NCI-H1417 treated with DMSO at 0.1 percent for 48 hours (cell line): ENCODE measurements around the gene REXO4.
"Not testable (repeated sequence)": the region's sequence is repeated elsewhere in the genome, so short reads cannot be mapped to it uniquely, and the experiment has no call there.

Experiments
- DNase-seq: peaks from one replicate; lab custom pipeline; 2025; lab: John Stamatoyannopoulos, UW

The REXO4 gene

DNA sequence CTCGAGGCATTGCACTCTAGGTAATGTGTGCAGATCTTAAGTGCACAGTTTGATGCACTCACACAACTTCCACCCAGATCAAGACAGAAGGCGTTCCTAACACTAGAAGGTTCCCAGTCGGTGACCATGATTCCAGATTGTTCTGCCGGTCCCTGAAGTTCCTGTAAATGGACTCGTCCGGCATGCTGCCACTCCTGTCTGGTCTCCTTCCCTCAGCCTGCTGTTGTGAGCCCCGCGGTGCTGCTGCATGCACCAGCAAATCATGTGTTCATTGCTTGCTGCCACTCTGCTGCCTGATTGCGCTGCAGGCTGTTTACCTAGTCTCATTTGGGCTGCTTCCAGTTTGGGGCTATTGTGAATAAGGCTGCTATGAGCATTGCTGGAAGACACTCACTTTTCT lies 30.1 kb downstream of the REXO4 start:
- DNase-seq = no peak

DNA sequence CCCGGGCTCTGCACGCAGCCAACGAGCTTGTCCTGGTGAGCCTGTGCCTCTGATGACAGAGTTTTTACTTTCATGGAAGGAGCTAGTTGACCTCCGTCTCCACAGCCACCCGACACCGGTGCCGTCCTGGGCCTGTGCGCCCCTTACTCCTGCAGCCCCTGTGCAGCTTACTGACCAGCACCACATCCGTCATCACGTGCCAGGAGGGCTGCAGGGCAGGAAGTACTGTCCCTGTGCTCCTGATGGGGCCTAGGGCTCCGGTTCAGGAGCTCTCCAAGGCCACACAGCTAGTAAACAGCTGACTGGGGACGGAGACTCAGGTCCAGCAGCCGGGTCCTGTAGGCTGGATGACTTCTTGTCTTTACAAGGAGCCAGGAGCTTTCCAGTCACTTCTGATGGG lies 31.5 kb downstream of the REXO4 start:
- DNase-seq = no peak

- DNase-seq = no peak
Measured at GRCh38 chr9:133385452-133385851, 32.4 kb downstream of the REXO4 start.

GRCh38 chr9:133384736-133385321 lies 33.0 kb downstream of the REXO4 start:
- no peak for DNase-seq

DNA sequence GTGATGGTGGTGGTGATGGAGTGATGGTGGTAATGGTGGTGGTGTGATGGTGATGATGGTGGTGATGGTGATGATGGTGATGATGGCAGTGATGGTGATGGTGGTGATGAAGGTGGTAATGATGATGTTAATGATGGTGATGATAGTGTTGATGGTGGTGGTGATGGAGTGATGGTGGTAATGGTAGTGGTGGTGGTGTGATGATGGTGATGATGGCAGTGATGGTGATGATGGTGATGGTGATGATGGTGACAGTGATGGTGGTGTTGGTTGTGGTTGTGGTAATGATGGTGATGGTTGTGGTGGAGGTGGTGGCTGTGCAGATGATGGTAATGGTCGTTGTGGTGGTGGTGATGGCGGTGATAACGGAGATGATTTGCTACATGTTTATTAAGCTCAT lies 34.4 kb downstream of the REXO4 start:
- no peak for DNase-seq

GRCh38 chr9:133382507-133383141 lies 35.2 kb downstream of the REXO4 start:
- DNase-seq = no peak

GRCh38 chr9:133380734-133381133 lies 37.1 kb downstream of the REXO4 start:
- no peak for DNase-seq

GRCh38 chr9:133379153-133380086 lies 38.4 kb downstream of the REXO4 start:
- DNase-seq = no peak

GRCh38 chr9:133378408-133378962 lies 39.3 kb downstream of the REXO4 start:
- no peak for DNase-seq

- no peak for DNase-seq
Measured at GRCh38 chr9:133377721-133378216, 40.0 kb downstream of the REXO4 start.

DNA sequence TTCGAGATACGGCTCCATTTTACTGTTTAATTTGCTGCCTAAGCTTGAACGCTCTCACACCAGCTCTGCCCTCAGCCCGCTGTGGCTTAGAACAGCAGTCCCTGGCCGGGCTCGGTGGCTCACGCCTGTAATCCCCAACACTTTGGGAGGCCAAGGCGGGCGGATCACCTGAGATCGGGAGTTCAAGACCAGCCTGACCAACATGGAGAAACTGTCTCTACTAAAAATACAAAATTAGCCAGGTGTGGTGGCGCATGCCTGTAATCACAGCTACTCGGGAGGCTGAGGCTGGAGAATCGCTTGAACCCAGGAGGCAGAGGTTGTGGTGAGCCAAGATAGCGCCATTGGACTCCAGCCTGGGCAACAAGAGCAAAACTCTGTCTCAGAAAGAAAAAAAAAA lies 40.5 kb downstream of the REXO4 start:
- DNase-seq = not testable (repeated sequence)

- peak; percentile 88 for DNase-seq
Measured at GRCh38 chr9:133375724-133376654, 41.8 kb downstream of the REXO4 start, which contains the start of the genes STKLD1 and SURF4. TSS of gene STKLD1 (plus strand) at chr9:133376366. CDS start at chr9:133376474, 108 bp downstream. TSS of gene SURF4 (minus strand) at chr9:133376060. CDS start at chr9:133375969, 91 bp downstream.

- DNase-seq = no peak
Measured at GRCh38 chr9:133375116-133375723, 42.6 kb downstream of the REXO4 start.

- no peak for DNase-seq
Measured at GRCh38 chr9:133374612-133375115, 43.1 kb downstream of the REXO4 start.

DNA sequence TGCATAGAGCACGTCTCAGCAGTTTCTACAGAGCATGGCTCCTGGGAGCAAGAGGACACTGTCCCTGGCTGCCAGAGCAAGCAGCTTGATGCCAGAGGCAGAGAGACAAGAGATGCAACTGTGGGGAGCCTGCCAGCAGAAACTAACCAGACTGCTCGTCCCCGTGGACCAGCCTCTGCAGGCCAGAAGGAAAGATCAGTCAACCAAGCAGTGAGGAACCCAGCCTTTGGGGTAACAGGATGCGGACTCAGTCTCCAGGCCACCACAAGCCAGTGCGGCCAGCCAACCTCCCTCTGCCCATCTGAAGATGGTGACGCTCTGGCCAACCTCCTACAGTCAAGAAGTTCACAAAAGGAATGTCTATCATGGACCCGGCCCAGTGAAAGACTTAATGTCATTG lies 45.7 kb downstream of the REXO4 start:
- no peak for DNase-seq

DNA sequence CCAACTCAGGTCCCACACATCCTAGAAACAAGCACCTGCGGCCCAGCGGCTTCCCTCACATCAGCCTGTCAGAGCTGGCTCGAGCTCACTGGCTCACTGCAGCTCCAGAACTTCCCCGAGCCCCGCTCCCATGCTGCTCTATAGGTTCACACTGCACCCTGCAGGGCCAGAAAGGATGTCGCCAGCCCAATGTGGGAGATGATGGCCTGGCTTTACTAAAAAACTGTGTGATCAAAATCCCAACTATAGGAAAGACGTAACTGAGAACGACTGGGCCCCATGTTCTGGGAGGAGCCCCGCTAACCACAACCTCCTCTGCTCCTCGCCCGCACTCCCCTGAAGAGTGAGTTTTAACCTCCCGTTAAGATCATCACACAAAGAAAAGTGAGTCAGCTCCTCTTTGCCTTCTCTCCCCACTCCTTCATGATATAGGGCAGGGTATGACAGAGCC lies 46.5 kb downstream of the REXO4 start:
- no peak for DNase-seq

- DNase-seq = no peak
Measured at GRCh38 chr9:133370685-133371084, 47.1 kb downstream of the REXO4 start.

DNA sequence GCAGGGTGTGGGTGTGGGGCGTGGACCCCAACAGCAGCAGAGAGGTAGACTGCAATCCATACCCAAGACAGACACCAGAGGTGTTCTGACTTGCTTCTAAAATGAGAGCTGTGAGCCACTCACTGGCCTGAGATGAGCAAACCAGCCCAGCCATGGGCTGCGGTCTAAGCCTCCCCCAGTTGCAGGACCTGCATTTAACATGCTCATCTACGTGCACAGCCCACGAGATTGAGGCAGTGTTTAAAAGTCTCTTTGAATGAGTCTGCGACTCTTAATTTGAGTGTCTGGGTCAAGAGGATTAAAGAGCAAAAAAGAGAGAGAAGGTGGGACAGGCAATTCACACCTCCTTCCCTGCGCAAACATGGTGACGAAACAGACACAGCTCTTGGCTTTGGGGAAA lies 47.9 kb downstream of the REXO4 start:
- no peak for DNase-seq

DNA sequence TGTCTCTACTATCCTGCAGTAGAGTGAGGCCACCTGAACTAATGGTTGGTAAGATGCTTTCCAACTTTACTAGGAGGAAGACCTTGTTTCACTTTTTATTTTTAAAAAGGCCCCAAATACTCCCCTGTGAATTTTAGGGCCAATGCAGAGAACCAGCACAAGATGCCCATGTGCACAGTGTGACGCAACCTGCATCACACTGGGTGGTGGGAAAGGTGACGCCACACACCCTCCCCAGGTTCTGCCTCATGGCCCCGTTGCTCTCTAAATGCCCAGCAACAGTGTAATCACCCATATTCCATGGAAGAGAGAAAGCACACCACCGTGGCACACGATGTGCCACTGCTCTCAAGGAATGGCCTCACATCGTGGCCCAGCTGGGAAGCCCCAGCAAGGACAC lies 48.4 kb downstream of the REXO4 start:
- DNase-seq = no peak

DNA sequence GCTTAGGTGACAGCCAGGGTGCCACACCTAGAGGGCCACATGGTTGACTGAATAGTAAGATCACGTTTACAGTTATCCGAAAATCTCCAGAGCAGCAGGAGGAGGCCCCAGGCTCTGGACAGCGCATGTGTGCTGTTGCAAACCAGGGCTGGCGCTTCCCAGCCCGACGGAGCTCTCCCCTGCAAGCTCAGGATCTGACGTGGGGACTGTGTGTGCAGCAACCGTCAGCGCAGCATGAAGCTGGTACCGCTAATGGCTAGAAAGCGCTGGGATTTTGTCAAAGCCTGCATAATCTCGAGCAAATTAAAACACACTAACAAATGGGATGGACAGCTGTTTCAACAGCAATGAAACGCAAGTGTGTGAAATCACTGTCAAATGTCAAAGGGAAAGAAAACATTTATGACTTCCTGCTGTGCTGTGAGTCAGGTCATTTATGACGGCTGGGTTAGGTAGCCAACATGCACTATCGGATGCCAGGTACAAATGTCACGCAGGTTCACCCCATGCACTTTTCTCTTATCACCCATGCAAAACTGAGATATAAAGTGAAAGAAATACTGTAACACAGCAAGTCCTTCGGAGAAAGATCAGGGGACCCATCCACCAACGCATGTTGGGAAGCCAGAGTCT lies 49.4 kb downstream of the REXO4 start:
- DNase-seq = peak; percentile 66
